Effector memory CD4-positive, alpha-beta T cell (primary cell): ENCODE results near the gene ADAM10.

Experiments used
- DNase-seq, 3 donors: peaks; one replicate each; pipeline ENCODE4 v3.0.0-alpha.2; 2020
- H3K27ac ChIP-seq: 2 replicates; pipeline ENCODE4 v1.7.0; 2013; ENCODE audit warnings: mild to moderate bottlenecking, low read length, moderate library complexity; ENCODE audit not compliant: insufficient read depth, poor library complexity, severe bottlenecking
- H3K27me3 ChIP-seq: replicated peaks from 2 replicates; pipeline ENCODE4 v1.7.0; 2013; ENCODE audit warnings: mild to moderate bottlenecking, low read length; ENCODE audit not compliant: insufficient read depth, control insufficient read depth, poor library complexity, severe bottlenecking
- H3K36me3 ChIP-seq: 2 replicates; pipeline ENCODE4 v1.7.0; 2013; ENCODE audit warnings: mild to moderate bottlenecking, low read length, moderate library complexity; ENCODE audit not compliant: control insufficient read depth, insufficient read depth
- H3K4me1 ChIP-seq: 2 replicates; pipeline ENCODE4 v1.7.0; 2013; ENCODE audit warnings: low read length, mild to moderate bottlenecking; ENCODE audit not compliant: control insufficient read depth, insufficient read depth, poor library complexity, severe bottlenecking
- H3K4me3 ChIP-seq: 2 replicates; pipeline ENCODE4 v1.7.0; 2013; ENCODE audit warnings: low read length, low read depth, mild to moderate bottlenecking; ENCODE audit not compliant: insufficient read depth, poor library complexity, severe bottlenecking
- H3K9me3 ChIP-seq: 2 replicates; pipeline ENCODE4 v1.7.0; 2013; ENCODE audit warnings: mild to moderate bottlenecking, low read length, moderate library complexity; ENCODE audit not compliant: control insufficient read depth

Gene ADAM10

GRCh38 chr15:58590236-58590635, 159.3 kb downstream of the ADAM10 start:
- DNase-seq = no peak
- no peaks in the 10 kb centered on the region for H3K27me3 ChIP-seq
- H3K4me3 ChIP-seq = no peak overlapping the region
- H3K9me3 ChIP-seq = no peaks in the 10 kb centered on the region
- H3K36me3 ChIP-seq = no peaks in the 10 kb centered on the region
- H3K4me1 ChIP-seq = no peaks in the 10 kb centered on the region
- no peak overlapping the region for H3K27ac ChIP-seq

GRCh38 chr15:58589047-58589446, 160.5 kb downstream of the ADAM10 start:
- DNase-seq = no peak
- H3K27me3 ChIP-seq = no peaks in the 10 kb centered on the region
- H3K27ac ChIP-seq = no peak overlapping the region
- no peaks in the 10 kb centered on the region for H3K4me1 ChIP-seq
- no peaks in the 10 kb centered on the region for H3K9me3 ChIP-seq
- no peak overlapping the region for H3K4me3 ChIP-seq
- H3K36me3 ChIP-seq = no peaks in the 10 kb centered on the region

- no peak for DNase-seq
- no peaks in the 10 kb centered on the region for H3K27me3 ChIP-seq
- H3K36me3 ChIP-seq = no peaks in the 10 kb centered on the region
- H3K9me3 ChIP-seq = no peaks in the 10 kb centered on the region
- no peak overlapping the region for H3K27ac ChIP-seq
- H3K4me1 ChIP-seq = no peaks in the 10 kb centered on the region
- H3K4me3 ChIP-seq = no peak overlapping the region
Observed at GRCh38 chr15:58588096-58588495, 161.4 kb downstream of the ADAM10 start.

- no peak overlapping the region for H3K4me3 ChIP-seq
- no peak overlapping the region for H3K27ac ChIP-seq
- no peaks in the 10 kb centered on the region for H3K9me3 ChIP-seq
- no peaks in the 10 kb centered on the region for H3K27me3 ChIP-seq
- DNase-seq = no peak
- H3K36me3 ChIP-seq = no peaks in the 10 kb centered on the region
- no peaks in the 10 kb centered on the region for H3K4me1 ChIP-seq
Observed at GRCh38 chr15:58587486-58587885, 162.0 kb downstream of the ADAM10 start.

- H3K4me3 ChIP-seq = no peak overlapping the region
- DNase-seq = no peak
Observed at GRCh38 chr15:58585693-58586443, 163.6 kb downstream of the ADAM10 start.

GRCh38 chr15:58584789-58585461, 164.6 kb downstream of the ADAM10 start:
- DNase-seq = no peak
- no peaks in the 10 kb centered on the region for H3K4me1 ChIP-seq
- no peak overlapping the region for H3K27ac ChIP-seq
- no peak overlapping the region for H3K4me3 ChIP-seq
- no peaks in the 10 kb centered on the region for H3K9me3 ChIP-seq
- no peaks in the 10 kb centered on the region for H3K27me3 ChIP-seq
- H3K36me3 ChIP-seq = no peaks in the 10 kb centered on the region

More at GRCh38 chr15:58585693-58586443, 163.6 kb downstream of the ADAM10 start:
- no peaks in the 10 kb centered on the region for H3K36me3 ChIP-seq
- no peaks in the 10 kb centered on the region for H3K9me3 ChIP-seq
- H3K4me1 ChIP-seq = no peaks in the 10 kb centered on the region
- H3K27ac ChIP-seq = no peak overlapping the region
- H3K27me3 ChIP-seq = no peaks in the 10 kb centered on the region

GRCh38 chr15:58583171-58583908, 166.2 kb downstream of the ADAM10 start:
- Histone ChIP-seq H3K36me3 (no peaks in the 10 kb centered on the region), H3K27ac (no peak overlapping the region), H3K4me3 (no peak overlapping the region), H3K9me3 (no peaks in the 10 kb centered on the region), H3K27me3 (no peaks in the 10 kb centered on the region), H3K4me1 (no peaks in the 10 kb centered on the region)
- DNase-seq = no peak

GRCh38 chr15:58582160-58582559, 167.3 kb downstream of the ADAM10 start:
- DNase-seq = no peak
- H3K27ac ChIP-seq = no peak overlapping the region
- H3K4me3 ChIP-seq = no peak overlapping the region
- no peaks in the 10 kb centered on the region for H3K4me1 ChIP-seq
- no peaks in the 10 kb centered on the region for H3K27me3 ChIP-seq
- no peaks in the 10 kb centered on the region for H3K9me3 ChIP-seq
- H3K36me3 ChIP-seq = no peaks in the 10 kb centered on the region

- H3K4me1 ChIP-seq = no peaks in the 10 kb centered on the region
- H3K27ac ChIP-seq = no peak overlapping the region
- no peaks in the 10 kb centered on the region for H3K9me3 ChIP-seq
- no peak for DNase-seq
- H3K27me3 ChIP-seq = no peaks in the 10 kb centered on the region
- no peak overlapping the region for H3K4me3 ChIP-seq
- H3K36me3 ChIP-seq = no peaks in the 10 kb centered on the region
Observed at GRCh38 chr15:58576657-58577056, 172.8 kb downstream of the ADAM10 start.
